ENCODE results near the gene PAXIP1.

GRCh38 chr7:154914308-154914995 lies 88.5 kb downstream of the PAXIP1 start:
- TF ChIP-seq, protein P1, sequence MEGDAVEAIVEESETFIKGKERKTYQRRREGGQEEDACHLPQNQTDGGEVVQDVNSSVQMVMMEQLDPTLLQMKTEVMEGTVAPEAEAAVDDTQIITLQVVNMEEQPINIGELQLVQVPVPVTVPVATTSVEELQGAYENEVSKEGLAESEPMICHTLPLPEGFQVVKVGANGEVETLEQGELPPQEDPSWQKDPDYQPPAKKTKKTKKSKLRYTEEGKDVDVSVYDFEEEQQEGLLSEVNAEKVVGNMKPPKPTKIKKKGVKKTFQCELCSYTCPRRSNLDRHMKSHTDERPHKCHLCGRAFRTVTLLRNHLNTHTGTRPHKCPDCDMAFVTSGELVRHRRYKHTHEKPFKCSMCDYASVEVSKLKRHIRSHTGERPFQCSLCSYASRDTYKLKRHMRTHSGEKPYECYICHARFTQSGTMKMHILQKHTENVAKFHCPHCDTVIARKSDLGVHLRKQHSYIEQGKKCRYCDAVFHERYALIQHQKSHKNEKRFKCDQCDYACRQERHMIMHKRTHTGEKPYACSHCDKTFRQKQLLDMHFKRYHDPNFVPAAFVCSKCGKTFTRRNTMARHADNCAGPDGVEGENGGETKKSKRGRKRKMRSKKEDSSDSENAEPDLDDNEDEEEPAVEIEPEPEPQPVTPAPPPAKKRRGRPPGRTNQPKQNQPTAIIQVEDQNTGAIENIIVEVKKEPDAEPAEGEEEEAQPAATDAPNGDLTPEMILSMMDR (IDR thresholded peaks at IDR 0.05) = no peak
- TF ChIP-seq POLR2A (IDR thresholded peaks at IDR 0.05) = no peak

Measured in esophagus squamous epithelium (tissue), 4 donors.